ENCODE results near the gene HSDL2.

HSDL2 gene

DNA sequence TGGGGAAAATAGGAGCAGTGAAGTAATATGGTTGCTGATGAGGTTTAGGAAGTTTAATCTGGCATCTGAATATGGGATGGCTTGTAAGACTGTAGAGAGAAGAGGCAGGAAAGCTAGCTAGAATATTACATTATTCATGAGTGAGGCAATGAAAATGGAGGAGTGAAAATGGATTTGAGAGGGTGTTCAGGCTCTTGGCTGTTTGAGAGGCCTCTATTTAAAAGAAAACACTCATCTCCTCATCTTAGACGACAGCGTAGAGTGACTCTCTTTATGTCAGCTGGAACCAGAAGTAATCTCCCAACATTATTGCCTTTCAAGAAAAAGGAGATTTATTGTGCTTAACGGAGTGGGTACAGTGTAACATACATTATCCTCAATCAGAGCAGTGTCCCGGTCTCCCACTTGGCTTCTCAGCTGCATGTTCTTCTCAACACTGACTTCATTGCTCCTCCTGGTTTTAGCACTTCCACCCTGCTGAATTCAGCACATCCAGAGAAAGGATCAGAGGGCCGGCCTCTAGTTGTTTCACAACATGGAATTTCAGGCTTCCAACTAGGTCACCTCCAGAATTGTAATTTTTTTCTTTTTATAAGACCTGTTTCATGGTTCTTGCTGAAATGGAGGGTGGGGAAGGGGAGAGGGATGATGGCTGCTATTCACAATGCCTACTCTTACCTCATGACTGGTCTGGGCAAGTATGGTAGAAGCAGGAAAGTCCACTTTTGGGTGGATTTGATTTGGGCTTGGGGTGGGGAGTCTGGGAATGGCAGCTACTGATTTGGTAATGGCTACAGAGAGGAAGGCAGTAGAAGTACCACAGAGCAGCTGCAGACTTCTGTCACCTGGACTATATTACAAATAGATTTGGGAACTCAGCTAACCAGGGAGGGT is 53.8 kb downstream of the HSDL2 start:
- Histone ChIP-seq H3K9ac (ENCODE audit: low read depth, low read length) (no peak overlapping the region), H3K9me3 (ENCODE audit: control insufficient read depth, insufficient read depth, low read length) (no peaks in the 10 kb centered on the region), H3K36me3 (ENCODE audit: insufficient read depth, low read length) (no peaks in the 10 kb centered on the region), H3K4me1 (ENCODE audit: insufficient read depth, low read length) (no peaks in the 10 kb centered on the region)

GRCh38 chr9:112434487-112434886 is 54.6 kb downstream of the HSDL2 start:
- Histone ChIP-seq H3K9me3 (ENCODE audit: control insufficient read depth, insufficient read depth, low read length) (no peaks in the 10 kb centered on the region), H3K4me1 (ENCODE audit: insufficient read depth, low read length) (no peaks in the 10 kb centered on the region), H3K36me3 (ENCODE audit: insufficient read depth, low read length) (no peaks in the 10 kb centered on the region), H3K9ac (ENCODE audit: low read depth, low read length) (no peak overlapping the region)

GRCh38 chr9:112437406-112437805 is 57.5 kb downstream of the HSDL2 start:
- no peaks in the 10 kb centered on the region for H3K4me1 ChIP-seq (ENCODE audit: insufficient read depth, low read length)
- H3K9me3 ChIP-seq (ENCODE audit: control insufficient read depth, insufficient read depth, low read length) = no peaks in the 10 kb centered on the region
- H3K9ac ChIP-seq (ENCODE audit: low read depth, low read length) = no peak overlapping the region
- no peaks in the 10 kb centered on the region for H3K36me3 ChIP-seq (ENCODE audit: insufficient read depth, low read length)

- Histone ChIP-seq H3K4me1 (ENCODE audit: insufficient read depth, low read length) (no peaks in the 10 kb centered on the region), H3K9me3 (ENCODE audit: control insufficient read depth, insufficient read depth, low read length) (no peaks in the 10 kb centered on the region), H3K36me3 (ENCODE audit: insufficient read depth, low read length) (no peaks in the 10 kb centered on the region), H3K9ac (ENCODE audit: low read depth, low read length) (no peak overlapping the region)
Observed at GRCh38 chr9:112439171-112439570, 59.3 kb downstream of the HSDL2 start.

GRCh38 chr9:112439825-112440224 is 59.9 kb downstream of the HSDL2 start:
- H3K9me3 ChIP-seq (ENCODE audit: control insufficient read depth, insufficient read depth, low read length) = no peaks in the 10 kb centered on the region
- no peaks in the 10 kb centered on the region for H3K36me3 ChIP-seq (ENCODE audit: insufficient read depth, low read length)
- H3K9ac ChIP-seq (ENCODE audit: low read depth, low read length) = no peak overlapping the region
- H3K4me1 ChIP-seq (ENCODE audit: insufficient read depth, low read length) = no peaks in the 10 kb centered on the region

DNA sequence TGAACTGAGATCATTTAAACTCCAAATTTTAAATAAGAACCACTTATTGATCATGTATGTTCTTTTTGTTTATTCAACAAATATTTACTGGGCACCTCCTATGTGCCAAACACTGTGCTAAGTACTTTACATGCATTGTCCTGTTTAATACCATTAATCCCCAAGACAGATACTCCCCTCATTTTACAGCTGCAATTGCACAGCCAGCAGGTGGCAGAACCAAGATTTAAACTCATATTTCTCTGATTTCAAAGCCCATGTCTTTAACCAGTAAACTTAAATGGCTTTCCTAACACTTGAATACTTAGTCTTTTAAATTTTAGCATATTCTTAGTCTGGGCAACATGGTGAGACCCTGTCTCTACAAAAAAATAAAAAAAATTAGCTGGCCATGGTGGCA is 63.3 kb downstream of the HSDL2 start:
- no peak overlapping the region for H3K9ac ChIP-seq (ENCODE audit: low read depth, low read length)
- H3K4me1 ChIP-seq (ENCODE audit: insufficient read depth, low read length) = no peaks in the 10 kb centered on the region
- no peaks in the 10 kb centered on the region for H3K36me3 ChIP-seq (ENCODE audit: insufficient read depth, low read length)
- no peaks in the 10 kb centered on the region for H3K9me3 ChIP-seq (ENCODE audit: control insufficient read depth, insufficient read depth, low read length)

DNA sequence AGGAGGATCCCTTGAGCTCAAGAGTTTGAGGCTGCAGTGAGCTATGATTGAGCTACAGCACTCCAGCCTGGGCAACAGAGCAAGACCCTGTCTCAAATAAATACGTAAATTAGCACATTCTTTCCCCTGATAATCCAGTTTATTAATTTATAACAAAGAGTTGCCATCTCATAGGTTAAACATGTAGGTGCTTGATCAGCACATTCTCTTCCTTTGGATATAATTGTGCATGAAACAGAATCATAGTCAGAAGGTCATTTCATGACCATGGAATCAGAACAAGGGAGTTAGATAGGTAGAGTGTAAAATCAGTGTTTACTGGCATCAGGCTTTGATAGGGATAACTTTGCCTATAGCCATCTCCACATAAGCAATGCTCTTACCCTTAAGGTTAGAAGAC is 63.7 kb downstream of the HSDL2 start:
- H3K36me3 ChIP-seq (ENCODE audit: insufficient read depth, low read length) = no peaks in the 10 kb centered on the region
- no peaks in the 10 kb centered on the region for H3K9me3 ChIP-seq (ENCODE audit: control insufficient read depth, insufficient read depth, low read length)
- no peaks in the 10 kb centered on the region for H3K4me1 ChIP-seq (ENCODE audit: insufficient read depth, low read length)
- H3K9ac ChIP-seq (ENCODE audit: low read depth, low read length) = no peak overlapping the region

GRCh38 chr9:112445196-112445595 is 65.3 kb downstream of the HSDL2 start:
- H3K4me1 ChIP-seq (ENCODE audit: insufficient read depth, low read length) = no peaks in the 10 kb centered on the region
- H3K9me3 ChIP-seq (ENCODE audit: control insufficient read depth, insufficient read depth, low read length) = no peaks in the 10 kb centered on the region
- no peaks in the 10 kb centered on the region for H3K36me3 ChIP-seq (ENCODE audit: insufficient read depth, low read length)
- no peak overlapping the region for H3K9ac ChIP-seq (ENCODE audit: low read depth, low read length)

- no peaks in the 10 kb centered on the region for H3K4me1 ChIP-seq (ENCODE audit: insufficient read depth, low read length)
- H3K36me3 ChIP-seq (ENCODE audit: insufficient read depth, low read length) = no peaks in the 10 kb centered on the region
- no peak overlapping the region for H3K9ac ChIP-seq (ENCODE audit: low read depth, low read length)
- H3K9me3 ChIP-seq (ENCODE audit: control insufficient read depth, insufficient read depth, low read length) = no peaks in the 10 kb centered on the region
Observed at GRCh38 chr9:112446080-112446479, 66.2 kb downstream of the HSDL2 start.

- H3K9me3 ChIP-seq (ENCODE audit: control insufficient read depth, insufficient read depth, low read length) = no peaks in the 10 kb centered on the region
- no peaks in the 10 kb centered on the region for H3K36me3 ChIP-seq (ENCODE audit: insufficient read depth, low read length)
- H3K9ac ChIP-seq (ENCODE audit: low read depth, low read length) = no peak overlapping the region
- no peaks in the 10 kb centered on the region for H3K4me1 ChIP-seq (ENCODE audit: insufficient read depth, low read length)
Observed at GRCh38 chr9:112446526-112446925, 66.6 kb downstream of the HSDL2 start.

- H3K36me3 ChIP-seq (ENCODE audit: insufficient read depth, low read length) = no peaks in the 10 kb centered on the region
- no peaks in the 10 kb centered on the region for H3K4me1 ChIP-seq (ENCODE audit: insufficient read depth, low read length)
- H3K9me3 ChIP-seq (ENCODE audit: control insufficient read depth, insufficient read depth, low read length) = no peaks in the 10 kb centered on the region
- no peak overlapping the region for H3K9ac ChIP-seq (ENCODE audit: low read depth, low read length)
Observed at GRCh38 chr9:112447283-112447761, 67.4 kb downstream of the HSDL2 start.

DNA sequence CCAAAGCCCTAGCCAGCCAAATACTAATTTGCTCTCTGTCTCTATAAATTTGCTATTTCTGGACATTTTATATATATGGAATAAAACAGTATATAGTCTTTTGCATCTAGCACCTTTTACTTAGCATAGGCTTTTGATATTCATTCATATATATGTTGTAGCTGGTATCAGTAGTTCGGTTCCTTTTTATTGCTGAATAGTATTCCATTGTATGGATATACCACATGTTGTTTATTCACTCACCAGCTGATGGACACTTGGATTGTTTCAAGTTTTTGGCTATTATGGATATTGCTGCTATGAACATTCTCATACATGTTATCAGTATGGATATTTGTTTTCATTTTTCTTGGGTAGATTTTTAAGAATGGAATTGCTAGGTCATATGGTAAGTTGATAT is 82.9 kb downstream of the HSDL2 start:
- H3K4me1 ChIP-seq (ENCODE audit: insufficient read depth, low read length) = no peaks in the 10 kb centered on the region
- no peaks in the 10 kb centered on the region for H3K9me3 ChIP-seq (ENCODE audit: control insufficient read depth, insufficient read depth, low read length)
- H3K36me3 ChIP-seq (ENCODE audit: insufficient read depth, low read length) = no peaks in the 10 kb centered on the region; the same call in 1 of the 2 replicates
- no peak overlapping the region for H3K9ac ChIP-seq (ENCODE audit: low read depth, low read length)

DNA sequence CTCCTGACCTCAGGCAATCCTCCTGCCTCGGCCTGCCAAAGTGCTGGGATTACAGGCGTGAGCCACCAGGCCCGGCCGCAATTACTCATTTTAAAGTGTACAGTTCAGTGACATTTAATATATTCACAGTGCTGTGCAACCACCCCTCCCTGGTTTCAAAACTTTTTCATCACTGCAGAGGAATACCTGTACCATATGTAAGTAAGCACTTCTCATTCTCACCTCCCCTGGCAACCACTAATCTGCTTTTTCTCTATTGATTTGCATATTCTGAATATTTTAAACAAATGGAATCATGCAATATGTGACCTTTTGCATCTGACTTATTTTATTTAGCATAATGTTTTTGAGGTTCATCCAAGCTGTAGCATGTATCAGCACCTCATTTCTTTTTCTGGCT is 85.4 kb downstream of the HSDL2 start:
- H3K36me3 ChIP-seq (ENCODE audit: insufficient read depth, low read length) = no peaks in the 10 kb centered on the region
- no peaks in the 10 kb centered on the region for H3K9me3 ChIP-seq (ENCODE audit: control insufficient read depth, insufficient read depth, low read length)
- no peak overlapping the region for H3K9ac ChIP-seq (ENCODE audit: low read depth, low read length)
- no peaks in the 10 kb centered on the region for H3K4me1 ChIP-seq (ENCODE audit: insufficient read depth, low read length)

DNA sequence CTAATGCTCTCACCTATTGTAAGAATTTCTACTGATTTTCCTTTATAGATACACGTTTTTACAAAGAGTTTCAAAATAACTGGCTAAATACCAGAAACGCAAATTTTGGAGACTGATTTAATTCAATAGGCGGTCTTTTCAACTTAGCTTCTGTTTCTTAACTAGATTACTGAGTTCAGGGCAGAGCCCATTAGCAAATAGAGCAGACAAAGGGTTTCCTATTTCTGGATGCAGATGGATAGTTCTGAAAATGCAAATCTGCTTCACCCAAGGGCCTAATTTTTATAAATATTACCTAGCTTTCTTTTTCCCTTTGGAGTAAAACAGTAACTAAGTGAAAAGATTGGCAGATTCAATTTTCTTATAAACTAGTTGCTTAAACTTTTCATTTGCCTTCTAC is 93.1 kb downstream of the HSDL2 start:
- H3K9me3 ChIP-seq (ENCODE audit: control insufficient read depth, insufficient read depth, low read length) = peaks cover 3% of the 10 kb centered on the region; the same call in 1 of the 2 replicates
- peaks cover 11% of the 10 kb centered on the region for H3K4me1 ChIP-seq (ENCODE audit: insufficient read depth, low read length)
- no peaks in the 10 kb centered on the region for H3K36me3 ChIP-seq (ENCODE audit: insufficient read depth, low read length)
- H3K9ac ChIP-seq (ENCODE audit: low read depth, low read length) = no peak overlapping the region

- Histone ChIP-seq H3K9me3 (ENCODE audit: control insufficient read depth, insufficient read depth, low read length) (peaks cover 3% of the 10 kb centered on the region; the same call in 1 of the 2 replicates), H3K4me1 (ENCODE audit: insufficient read depth, low read length) (peaks cover 11% of the 10 kb centered on the region), H3K36me3 (ENCODE audit: insufficient read depth, low read length) (no peaks in the 10 kb centered on the region), H3K9ac (ENCODE audit: low read depth, low read length) (no peak overlapping the region)
Observed at GRCh38 chr9:112473986-112474385, 94.1 kb downstream of the HSDL2 start.

Data from ES-I3 (cell line).